HG03045 (cell line): ENCODE results near the gene GALNTL6.

ENCODE experiments used
- ATAC-seq: cut with Tn5 transposase; IDR thresholded peaks from one replicate; pipeline ENCODE4 v1.9.1; 2021; ENCODE audit warnings: mild to moderate bottlenecking, moderate library complexity; ENCODE audit not compliant: unreplicated experiment

GALNTL6 gene

GRCh38 chr4:172099376-172099775 lies 286.2 kb downstream of the GALNTL6 start:
- ATAC-seq, result no peak

GRCh38 chr4:172103456-172103855 lies 290.3 kb downstream of the GALNTL6 start:
- ATAC-seq, result no peak

GRCh38 chr4:172104539-172104938 lies 291.3 kb downstream of the GALNTL6 start:
- ATAC-seq, result no peak

- ATAC-seq, result no peak
These were observed 292.7 kb downstream of the GALNTL6 start for GRCh38 chr4:172105918-172106317.

GRCh38 chr4:172109466-172109865 lies 296.3 kb downstream of the GALNTL6 start:
- ATAC-seq, result no peak

- ATAC-seq, result no peak
These were observed 311.6 kb downstream of the GALNTL6 start for GRCh38 chr4:172124656-172125308.

- no peak for ATAC-seq
These were observed 312.2 kb downstream of the GALNTL6 start for GRCh38 chr4:172125443-172125842.

- ATAC-seq, result no peak
These were observed 314.0 kb downstream of the GALNTL6 start for GRCh38 chr4:172127168-172127567.

- no peak for ATAC-seq
These were observed 316.4 kb downstream of the GALNTL6 start for GRCh38 chr4:172129593-172129992.

- ATAC-seq, result no peak
These were observed 321.3 kb downstream of the GALNTL6 start for GRCh38 chr4:172134521-172134920.

- no peak for ATAC-seq
These were observed 327.8 kb downstream of the GALNTL6 start for GRCh38 chr4:172141025-172141424.

GRCh38 chr4:172142281-172142741 lies 329.1 kb downstream of the GALNTL6 start:
- ATAC-seq, result no peak

GRCh38 chr4:172143605-172144314 lies 330.6 kb downstream of the GALNTL6 start:
- ATAC-seq, result no peak

GRCh38 chr4:172147687-172148086 lies 334.5 kb downstream of the GALNTL6 start:
- no peak for ATAC-seq

GRCh38 chr4:172149329-172149728 lies 336.1 kb downstream of the GALNTL6 start:
- no peak for ATAC-seq

GRCh38 chr4:172152284-172152683 lies 339.1 kb downstream of the GALNTL6 start:
- ATAC-seq, result no peak

GRCh38 chr4:172153719-172154118 lies 340.5 kb downstream of the GALNTL6 start:
- ATAC-seq, result no peak

GRCh38 chr4:172155838-172156345 lies 342.7 kb downstream of the GALNTL6 start:
- no peak for ATAC-seq

GRCh38 chr4:172157946-172158345 lies 344.7 kb downstream of the GALNTL6 start:
- ATAC-seq, result no peak

GRCh38 chr4:172163215-172163614 lies 350.0 kb downstream of the GALNTL6 start:
- no peak for ATAC-seq

- no peak for ATAC-seq
These were observed 355.7 kb downstream of the GALNTL6 start for GRCh38 chr4:172168888-172169287.

- no peak for ATAC-seq
These were observed 356.7 kb downstream of the GALNTL6 start for GRCh38 chr4:172169871-172170270.
